HCT116 (cell line): Measurements from ENCODE around the gene TBK1. TPM values are rescaled to one million over a fixed set of nuclear protein-coding genes. Genes with fewer than 3 reads are reported as not detected.

Source experiments
- ATAC-seq: fragments of 200-7000 bp; cut with Tn5 transposase; 2 replicates; pipeline ENCODE4 v1.9.1; 2020; ENCODE audit warnings: mild to moderate bottlenecking, moderate library complexity
- BruUV-seq: library from RNA; stranded (reverse); fragments of 400-500 nt; replicated peaks from 2 replicates; lab custom pipeline; 2021; lab: Mats Ljungman, UMichigan
- CTCF ChIA-PET: fragments of 300-600 bp; sonication (Branson Sonifier 250); formaldehyde crosslinking; loops from one replicate; lab custom pipeline; 2021; ENCODE audit warnings: antibody characterized with exemption; lab: Charles Lee
- POLR2A ChIA-PET: fragments of 300-600, 350-600 bp; sonication (Branson Sonifier 250); formaldehyde crosslinking; loops from one replicate; lab custom pipeline; 2021; ENCODE audit warnings: antibody characterized with exemption; lab: Charles Lee
- RAD21 ChIA-PET, 2 experiments: fragments of 300-600 bp; sonication (Branson Sonifier 250); formaldehyde crosslinking; loops; one replicate each; lab custom pipeline; 2023; ENCODE audit warnings: low total read pairs in 2 of 2; ENCODE audit not compliant: uncharacterized antibody in 2 of 2, unreplicated experiment in 2 of 2, low non-redundant PET in 1 of 2; lab: Charles Lee
- DNase-seq: peaks from one replicate; pipeline ENCODE4 v3.0.0-alpha.2; 2010; ENCODE audit warnings: low read depth, low spot score
- H2AFZ ChIP-seq: fragments of 200-600 bp; shearing (Covaris generic), sonication (generic); 2 replicates; pipeline ENCODE4 v1.6.1; 2017; ENCODE audit warnings: low read depth, mixed run types, mixed read lengths, antibody characterized with exemption, low read length; ENCODE audit not compliant: poor library complexity, severe bottlenecking
- H3K27ac ChIP-seq: 2 replicates; pipeline ENCODE4 v1.5.1; 2012; ENCODE audit warnings: low read depth, low read length
- H3K27me3 ChIP-seq: fragments of 200-600 bp; sonication (generic); 2 replicates; pipeline ENCODE4 v1.6.1; 2016; ENCODE audit warnings: mixed run types, low read length, mixed read lengths; ENCODE audit not compliant: insufficient read depth
- H3K36me3 ChIP-seq, 2 experiments: fragments of 200-500 bp in 1 of 2; fragments of 200-600 bp in 1 of 2; sonication (Bioruptor generic) in 1 of 2; sonication (generic) in 1 of 2; 2 replicates each; pipeline versions ENCODE4 v1.5.1 to v1.6.1; 2014 to 2016; ENCODE audit warnings: low read length in 2 of 2, inconsistent platforms in 1 of 2, mixed read lengths in 1 of 2, mixed run types in 1 of 2; ENCODE audit not compliant: insufficient read depth in 2 of 2, control insufficient read depth in 1 of 2
- H3K4me1 ChIP-seq, 2 experiments: fragments of 200-600 bp in 1 of 2; sonication (generic) in 1 of 2; 2 replicates each; pipeline versions ENCODE4 v1.5.1 to v1.6.1; 2012 to 2017; ENCODE audit warnings: low read length in 2 of 2, inconsistent platforms in 1 of 2, mild to moderate bottlenecking in 1 of 2, mixed read lengths in 1 of 2, mixed run types in 1 of 2, moderate library complexity in 1 of 2; ENCODE audit not compliant: insufficient read depth in 2 of 2, control insufficient read depth in 1 of 2
- H3K4me2 ChIP-seq: fragments of 200-600 bp; sonication (generic); 2 replicates; pipeline ENCODE4 v1.6.1; 2017; ENCODE audit warnings: mixed run types, low read length, mixed read lengths
- H3K4me3 ChIP-seq, 2 experiments: fragments of 200-600 bp in 1 of 2; sonication (generic) in 1 of 2; replicated peaks in 1 of 2; 2 replicates each; pipeline ENCODE4 v1.5.1; 2011 to 2016; ENCODE audit warnings: low read length in 2 of 2, control low read depth in 1 of 2, low read depth in 1 of 2, mild to moderate bottlenecking in 1 of 2, mixed read lengths in 1 of 2, mixed run types in 1 of 2
- H3K79me2 ChIP-seq: fragments of 200-600 bp; sonication (generic); 2 replicates; pipeline ENCODE4 v1.6.1; 2017; ENCODE audit warnings: mild to moderate bottlenecking, mixed run types, low read length, moderate library complexity, mixed read lengths; ENCODE audit not compliant: insufficient read depth
- H3K9ac ChIP-seq: fragments of 200-600 bp; sonication (generic); 2 replicates; pipeline ENCODE4 v1.6.1; 2016; ENCODE audit warnings: low read length, mixed read lengths
- H3K9me2 ChIP-seq: fragments of 200-600 bp; sonication (generic), shearing (Covaris generic); 2 replicates; pipeline ENCODE4 v1.6.1; 2017; ENCODE audit warnings: mixed run types, mild to moderate bottlenecking, moderate library complexity; ENCODE audit not compliant: insufficient read depth
- H3K9me3 ChIP-seq, 2 experiments: fragments of 200-500 bp in 1 of 2; fragments of 200-600 bp in 1 of 2; sonication (Bioruptor generic) in 1 of 2; sonication (generic) in 1 of 2; 2 replicates each; pipeline ENCODE4 v1.6.1; 2014 to 2017; ENCODE audit warnings: low read length in 2 of 2, mixed read lengths in 2 of 2, inconsistent platforms in 1 of 2, low read depth in 1 of 2, mild to moderate bottlenecking in 1 of 2, mixed run types in 1 of 2, moderate library complexity in 1 of 2; ENCODE audit not compliant: control insufficient read depth in 1 of 2, insufficient read depth in 1 of 2
- H4K20me1 ChIP-seq: fragments of 200-600 bp; sonication (generic), shearing (Covaris generic); 2 replicates; pipeline ENCODE4 v1.6.1; 2017; ENCODE audit warnings: mixed run types, mild to moderate bottlenecking, moderate library complexity; ENCODE audit not compliant: insufficient read depth
- EGR1 ChIP-seq: IDR thresholded peaks from 2 replicates; pipeline ENCODE4 v1.6.1; 2012; ENCODE audit warnings: low read depth
- EZH2 ChIP-seq: fragments of 200-600 bp; sonication (generic); IDR thresholded peaks from 2 replicates; pipeline ENCODE4 v1.6.1; 2017; ENCODE audit warnings: antibody characterized with exemption, mixed run types
- FOSL1 ChIP-seq: IDR thresholded peaks from 2 replicates; pipeline ENCODE4 v1.6.1; 2012; ENCODE audit warnings: low read depth
- JUND ChIP-seq: IDR thresholded peaks from 2 replicates; pipeline ENCODE4 v1.6.1; 2012
- RAD21 ChIP-seq: IDR thresholded peaks from 2 replicates; pipeline ENCODE4 v1.6.1; 2012; ENCODE audit warnings: low read depth, mild to moderate bottlenecking
- REST ChIP-seq: IDR thresholded peaks from 2 replicates; pipeline ENCODE4 v1.6.1; 2012; ENCODE audit warnings: low read depth
- SRF ChIP-seq: IDR thresholded peaks from 2 replicates; pipeline ENCODE4 v1.6.1; 2012; ENCODE audit warnings: low read depth
- TCF7L2 ChIP-seq: IDR thresholded peaks from 2 replicates; pipeline ENCODE4 v1.7.0; 2011; ENCODE audit warnings: borderline replicate concordance, inconsistent platforms; ENCODE audit not compliant: insufficient read depth, insufficient read length; ENCODE audit errors: extremely low read depth
- YY1 ChIP-seq: IDR thresholded peaks from 2 replicates; pipeline ENCODE4 v1.6.1; 2011; ENCODE audit warnings: low read length, low read depth, moderate library complexity, mild to moderate bottlenecking; ENCODE audit not compliant: insufficient replicate concordance; ENCODE audit errors: extremely low read depth
- intact Hi-C: fragments of 100-400 bp; cut with micrococcal nuclease; formaldehyde crosslinking; loops from 2 replicates; pipeline ENCODE4 v1.10.0; 2022
- total RNA-seq: library from RNA; stranded (reverse); gene quantifications from one replicate; pipeline ENCODE4 v1.2.1, GENCODE V29; 2021; ENCODE audit not compliant: unreplicated experiment

Gene TBK1
- total RNA-seq, 1 experiment from 2014 or later: 27.0 TPM

DNA sequence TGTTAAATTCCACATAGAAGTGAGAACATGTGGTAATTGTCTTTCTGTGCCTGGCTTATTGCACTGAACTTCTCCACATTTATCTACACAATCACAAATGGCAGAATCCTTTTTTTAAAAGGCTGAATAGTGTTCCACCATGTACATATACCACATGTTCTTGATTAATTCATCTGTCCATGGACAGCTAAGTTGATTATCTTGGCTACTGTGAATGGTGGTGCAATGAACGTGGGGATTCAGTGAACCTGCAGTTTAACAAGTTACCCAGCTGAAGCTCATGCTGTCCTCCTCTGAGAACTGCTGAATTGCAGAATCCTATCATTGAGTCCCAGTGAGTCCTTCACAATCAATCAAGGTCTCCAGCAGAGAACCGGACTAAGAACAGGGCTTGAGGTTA is 74.9 kb downstream of the TBK1 start (continued):
- TF ChIP-seq REST: no peak
- no peak for TF ChIP-seq SRF
- TF ChIP-seq RAD21: no peak
- no peak for TF ChIP-seq TCF7L2
- no peak for TF ChIP-seq YY1
- no peak for TF ChIP-seq JUND
- TF ChIP-seq EGR1: no peak

DNA sequence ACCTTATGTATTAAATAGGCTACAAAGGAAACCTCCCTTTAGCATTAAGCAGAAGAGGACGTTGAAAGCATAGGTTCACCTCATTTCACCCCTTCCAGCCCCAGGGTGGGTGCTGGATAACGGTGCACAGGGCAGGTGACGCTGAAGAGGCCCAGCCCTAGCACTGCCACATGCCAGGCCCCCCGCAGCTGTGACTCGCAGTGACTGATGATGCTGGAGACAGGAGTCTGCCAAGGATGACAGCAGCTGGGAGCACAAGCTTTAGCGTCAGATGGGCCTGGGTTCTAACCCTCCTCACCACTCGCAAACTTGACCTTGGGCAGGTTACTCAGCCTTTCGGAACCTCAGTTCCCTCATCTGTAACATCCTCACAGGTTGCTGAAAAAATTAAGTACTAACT is 76.7 kb downstream of the TBK1 start:
- Histone ChIP-seq H3K27ac (no peak overlapping the region), H3K4me1 (peaks cover 0 to 3% of the 10 kb centered on the region in 2 experiments; a peak in 1 of 4 replicates), H3K9me2 (no peaks in the 10 kb centered on the region), H3K27me3 (no peaks in the 10 kb centered on the region), H4K20me1 (no peaks in the 10 kb centered on the region), H3K36me3 (no peaks in the 10 kb centered on the region), H2AFZ (no peak overlapping the region), H3K9me3 (no peaks in the 10 kb centered on the region), H3K4me2 (no peak overlapping the region), H3K4me3 (no peak overlapping the region), H3K9ac (no peak overlapping the region), H3K79me2 (no peaks in the 10 kb centered on the region)
- no peak for TF ChIP-seq FOSL1
- no peak for TF ChIP-seq EZH2
- ChIA-PET RAD21 (no interaction called here), CTCF (interaction anchor here (2.0 kb wide), 1 partner anchor 21 kb away, joined by 5 read pairs; no protein-coding TSS in a partner anchor), POLR2A (no interaction called here)
- no peak for DNase-seq
- intact Hi-C loops: no loop called here
- no TSS peak for BruUV-seq
- ATAC-seq: peak; percentile 59; the same call in 1 of the 2 replicates
